ENCODE measurements around the gene NCAPG2.

The NCAPG2 gene

DNA sequence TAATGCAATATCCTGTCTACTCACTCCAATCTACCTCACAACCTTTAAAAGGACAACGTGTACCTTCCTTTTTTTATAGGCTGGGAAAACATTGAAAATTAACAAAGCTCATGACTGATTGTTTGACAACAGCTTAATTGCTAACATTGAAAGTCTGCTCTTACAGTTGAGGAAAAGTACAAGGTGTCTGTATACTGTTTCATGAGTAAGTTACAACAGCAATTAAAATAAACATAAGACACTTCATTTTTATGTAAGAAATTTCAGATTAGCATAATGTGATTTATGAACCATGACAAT, 28.6 kb upstream of the NCAPG2 start:
- DNase-seq (ENCODE audit: low read depth), result no peak

DNA sequence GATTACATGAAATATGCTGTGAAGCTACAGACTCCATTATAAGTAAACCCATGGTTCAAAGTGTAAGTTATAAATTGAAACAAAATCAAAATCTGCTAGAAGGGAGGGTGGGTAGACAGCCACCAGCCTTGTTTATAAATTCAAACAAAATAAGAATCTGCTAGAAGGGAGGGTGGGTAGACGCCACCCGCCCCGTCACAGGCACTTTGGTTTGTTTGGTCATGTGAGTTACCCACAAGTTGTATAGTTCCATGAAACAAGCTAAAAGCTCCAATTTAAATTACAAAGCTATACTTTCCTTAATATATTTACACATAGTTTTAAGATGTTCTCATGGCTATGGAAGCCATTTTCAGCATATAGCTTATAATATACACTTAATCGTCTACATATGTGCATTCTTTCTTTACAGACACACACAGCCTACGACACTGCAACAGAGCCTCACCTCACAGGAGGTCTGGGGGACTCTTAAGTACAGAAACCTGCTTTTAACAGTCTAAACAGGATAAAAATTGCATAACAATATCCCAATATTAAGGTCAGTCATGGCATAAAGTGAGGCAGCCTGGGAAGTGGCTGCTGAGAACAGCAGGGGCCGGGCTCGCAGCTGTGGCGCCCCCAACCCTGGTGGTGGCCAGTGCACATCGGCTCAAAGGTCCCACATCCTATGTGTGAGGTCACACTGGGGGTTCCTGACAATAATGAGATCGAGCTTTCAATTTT, 28.1 kb upstream of the NCAPG2 start:
- no peak for DNase-seq (ENCODE audit: low read depth)

DNA sequence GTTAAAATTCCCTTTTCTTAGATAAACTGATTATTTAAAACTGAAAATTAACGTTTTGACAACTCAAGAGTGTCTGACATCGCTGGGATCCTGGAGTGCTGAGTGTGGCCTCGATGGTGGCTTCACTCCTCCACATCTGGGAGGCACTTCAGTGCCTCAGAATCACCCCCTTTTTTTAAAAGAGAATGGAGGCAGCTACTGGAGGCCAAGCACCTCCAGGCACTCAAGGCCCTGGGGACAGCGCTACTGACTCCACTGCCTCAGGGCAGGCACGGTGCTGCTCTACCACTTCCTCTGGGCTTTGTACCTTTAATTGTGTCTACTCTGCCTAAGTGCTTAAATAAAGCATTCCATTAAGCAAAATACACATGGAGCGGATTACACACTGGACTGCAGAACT, 27.2 kb upstream of the NCAPG2 start:
- no peak for DNase-seq (ENCODE audit: low read depth)

DNA sequence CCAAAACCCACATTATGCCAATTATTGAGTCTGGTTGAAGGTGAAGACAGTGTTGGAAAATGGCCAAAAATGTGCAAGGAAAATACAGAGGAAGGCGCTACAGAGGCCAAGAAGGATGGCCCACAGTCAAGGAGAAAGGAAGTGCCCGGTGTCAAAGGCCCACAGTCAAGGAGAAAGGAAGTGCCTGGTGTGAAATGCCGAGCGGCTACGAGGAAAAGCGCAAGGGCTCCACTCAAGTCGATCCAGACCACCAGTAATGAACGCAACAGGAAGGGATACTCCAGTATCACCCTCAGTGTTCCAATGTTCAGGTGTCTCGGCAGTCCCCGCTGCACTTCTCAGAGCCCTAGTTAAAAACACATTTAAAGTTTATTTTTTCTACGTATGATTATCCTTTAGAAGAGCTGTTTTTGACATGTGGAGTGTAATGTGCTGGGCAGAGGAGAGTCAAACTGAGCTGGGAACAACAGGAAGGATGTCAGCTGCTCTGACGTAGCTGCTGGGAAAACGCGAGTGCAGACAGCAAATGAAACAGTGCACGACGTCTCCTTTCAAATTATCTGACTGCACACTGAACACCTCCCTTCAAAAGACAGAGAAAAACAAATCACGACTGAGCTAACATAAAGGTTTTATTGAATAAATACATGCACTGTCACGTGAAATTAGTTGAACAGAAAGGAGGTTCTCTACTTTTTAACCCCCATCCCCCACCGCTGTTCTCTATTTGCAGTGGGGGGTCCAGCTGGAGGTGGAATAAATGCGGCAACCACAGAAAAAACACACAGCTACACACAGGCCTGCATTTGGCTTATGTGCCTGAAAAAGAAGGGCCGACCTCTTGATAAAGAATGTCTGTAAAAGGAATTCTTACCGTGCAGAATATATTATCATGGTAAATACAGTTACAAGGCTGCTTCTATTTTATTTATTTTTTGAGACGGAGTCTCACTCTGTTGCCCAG, 26.1 kb upstream of the NCAPG2 start:
- DNase-seq (ENCODE audit: low read depth), result no peak

DNA sequence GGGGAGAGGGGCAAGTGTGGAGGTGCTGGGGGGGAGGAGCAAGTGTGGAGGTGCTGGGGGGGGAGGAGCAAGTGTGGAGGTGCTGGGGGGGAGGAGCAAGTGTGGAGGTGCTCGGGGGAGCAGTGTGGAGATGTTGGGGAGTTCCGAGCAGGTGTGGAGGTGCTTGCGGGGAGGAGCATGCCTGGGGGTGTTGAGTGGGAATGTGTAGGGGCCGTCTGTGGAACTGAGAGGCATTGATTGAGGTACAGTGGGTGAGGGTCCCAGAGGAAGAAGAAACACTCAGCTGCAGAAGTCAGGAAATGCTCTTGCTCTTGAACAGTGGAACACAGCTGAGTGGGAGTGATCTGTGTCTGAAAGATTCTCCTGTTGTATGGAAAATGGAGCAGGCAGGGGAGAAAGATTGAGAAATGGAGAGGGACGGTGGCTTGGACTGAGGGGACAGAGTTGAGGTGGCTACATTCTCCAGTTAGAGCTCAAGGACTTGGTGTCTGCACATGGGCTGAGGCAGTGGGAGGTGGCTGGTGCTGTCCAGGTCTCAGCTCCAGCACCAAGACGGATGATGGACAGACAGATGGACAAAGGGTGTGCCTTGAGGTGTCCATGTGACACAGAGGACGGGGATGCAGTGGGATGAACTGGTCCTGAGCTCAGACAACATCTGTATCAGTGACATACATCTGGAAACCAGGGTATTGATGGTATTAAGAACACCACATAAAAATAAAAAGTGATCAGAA, 25.2 kb upstream of the NCAPG2 start:
- no peak for DNase-seq (ENCODE audit: low read depth)

DNA sequence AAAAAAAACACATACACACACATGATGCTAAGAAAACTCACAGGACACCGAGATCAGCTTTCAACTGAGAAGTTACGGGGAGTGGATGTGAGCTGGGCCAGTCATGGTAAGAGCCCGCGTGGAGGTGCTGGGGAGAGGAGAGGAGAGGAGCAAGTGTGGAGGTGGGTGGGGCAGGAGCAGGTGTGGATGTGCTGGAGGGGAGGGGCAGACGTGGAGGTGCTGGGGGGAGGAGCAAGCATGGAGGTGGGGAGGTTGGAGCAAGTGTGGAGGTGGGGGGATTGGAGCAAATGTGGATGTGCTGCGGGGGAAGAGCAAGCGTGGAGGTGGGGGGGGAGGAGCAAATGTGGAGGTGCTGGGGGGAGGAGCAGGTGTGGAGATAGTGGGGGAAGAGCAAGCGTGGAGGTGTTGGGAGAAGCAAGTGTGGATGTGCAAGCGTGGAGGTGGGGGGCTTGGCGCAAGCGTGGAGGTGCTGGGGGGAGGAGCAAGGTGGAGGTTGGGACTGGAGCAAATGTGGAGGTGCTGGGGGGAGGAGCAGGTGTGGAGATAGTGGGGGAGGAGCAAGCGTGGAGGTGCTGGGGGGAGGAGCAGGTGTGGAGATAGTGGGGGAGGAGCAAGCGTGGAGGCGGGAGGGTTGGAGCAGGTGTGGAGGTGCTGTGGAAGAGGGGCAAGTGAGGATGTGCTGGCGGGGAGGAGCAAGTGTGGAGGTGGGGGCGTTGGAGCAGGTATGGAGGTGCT, 24.5 kb upstream of the NCAPG2 start:
- no peak for DNase-seq (ENCODE audit: low read depth)

DNA sequence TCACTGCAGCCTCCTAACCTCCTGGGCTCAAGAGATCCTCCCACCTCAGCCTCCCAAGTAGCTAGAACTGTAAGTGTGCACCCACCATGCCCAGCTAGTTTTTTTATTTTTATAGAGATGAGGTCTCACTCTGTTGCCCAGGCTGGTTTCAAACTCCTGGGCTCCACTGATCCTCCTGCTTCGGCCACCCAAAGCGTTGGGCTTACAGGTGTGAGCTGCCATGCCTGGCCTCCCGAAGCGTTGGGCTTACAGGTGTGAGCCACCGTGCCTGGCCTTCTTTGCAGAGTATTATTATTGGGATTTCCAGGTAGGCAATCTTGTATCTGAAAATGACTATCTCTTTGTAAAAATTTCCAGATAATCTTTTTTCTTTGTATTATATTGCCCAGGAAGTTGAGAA, 23.1 kb upstream of the NCAPG2 start:
- DNase-seq (ENCODE audit: low read depth), result no peak

DNA sequence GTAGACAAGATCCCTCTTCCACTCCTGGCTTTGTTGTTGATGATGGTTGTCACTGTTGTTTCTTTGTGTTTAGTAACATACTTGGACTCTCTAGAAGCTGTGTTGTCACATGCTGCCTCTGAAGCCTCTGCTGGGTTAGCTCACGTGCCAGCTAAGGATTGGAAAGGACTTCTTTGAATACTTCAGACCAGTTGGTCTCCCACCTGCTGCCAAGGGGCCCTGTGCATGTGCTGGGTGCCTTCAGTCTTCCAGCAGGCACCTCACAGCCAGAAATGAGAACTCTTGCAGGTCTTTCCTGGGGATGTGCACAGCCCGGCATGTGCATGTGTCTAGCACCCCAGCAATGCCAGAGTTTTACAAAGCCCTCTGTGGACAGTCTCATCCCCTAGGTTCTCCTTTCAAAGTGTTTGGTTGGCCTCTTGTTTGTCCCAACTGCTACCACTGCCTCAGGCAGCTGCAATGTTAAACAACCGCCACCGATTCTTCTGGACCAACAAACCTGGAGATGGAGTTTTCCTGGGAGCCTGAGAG, 21.7 kb upstream of the NCAPG2 start:
- no peak for DNase-seq (ENCODE audit: low read depth)

DNA sequence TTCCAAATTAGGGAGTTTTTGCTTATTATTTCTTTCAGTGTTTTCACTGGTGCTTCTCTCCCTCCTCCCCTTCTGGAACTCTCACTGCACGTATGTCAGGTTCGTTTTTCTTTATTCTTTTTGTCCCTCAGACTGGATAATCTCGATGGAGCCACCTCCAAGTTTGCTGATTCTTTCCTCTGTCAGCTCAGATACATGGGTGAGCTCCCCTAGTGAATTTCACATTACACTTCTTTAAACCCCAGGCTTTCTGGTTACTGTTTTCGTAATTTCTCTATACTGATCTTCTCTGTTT, 20.8 kb upstream of the NCAPG2 start:
- DNase-seq (ENCODE audit: low read depth), result no peak

DNA sequence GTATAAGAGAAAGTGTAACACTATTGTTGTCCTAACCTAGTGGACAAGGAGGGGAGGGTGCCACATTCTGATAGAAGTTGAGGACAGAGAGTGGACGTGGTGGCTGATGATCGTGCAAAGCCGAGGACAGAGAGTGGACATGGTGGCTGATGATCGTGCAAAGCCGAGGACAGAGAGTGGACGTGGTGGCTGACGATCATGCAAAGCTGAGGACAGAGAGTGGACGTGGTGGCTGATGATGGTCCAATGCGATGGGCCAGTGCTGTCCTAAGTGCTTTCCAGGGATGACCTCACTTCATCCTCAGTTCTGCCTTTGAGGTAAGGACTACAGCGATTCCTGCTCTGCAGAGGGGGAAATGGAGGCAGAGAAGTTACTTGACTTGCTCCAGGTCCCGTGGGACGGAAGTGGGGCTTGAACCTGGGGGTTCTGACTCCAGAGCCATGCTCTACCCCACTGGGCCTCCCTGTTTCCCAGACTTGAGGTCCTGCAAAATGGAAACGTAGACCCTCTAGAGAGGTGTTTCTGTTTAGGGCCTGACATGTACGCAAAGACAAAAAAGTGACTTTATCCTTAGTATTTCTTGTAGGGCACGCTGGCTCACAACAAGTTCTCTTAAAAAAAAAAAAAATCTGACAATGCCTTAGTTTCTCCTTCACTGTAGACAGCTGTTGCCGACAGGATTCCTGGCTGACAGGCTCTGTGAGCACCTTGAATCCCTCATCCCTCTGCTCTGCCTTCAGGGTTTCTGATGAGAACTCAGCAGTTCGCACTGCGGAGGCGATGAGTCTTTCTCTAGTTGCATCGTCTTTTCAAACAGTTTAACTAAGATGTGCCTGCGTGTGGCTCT, 20.3 kb upstream of the NCAPG2 start:
- DNase-seq (ENCODE audit: low read depth), result no peak

DNA sequence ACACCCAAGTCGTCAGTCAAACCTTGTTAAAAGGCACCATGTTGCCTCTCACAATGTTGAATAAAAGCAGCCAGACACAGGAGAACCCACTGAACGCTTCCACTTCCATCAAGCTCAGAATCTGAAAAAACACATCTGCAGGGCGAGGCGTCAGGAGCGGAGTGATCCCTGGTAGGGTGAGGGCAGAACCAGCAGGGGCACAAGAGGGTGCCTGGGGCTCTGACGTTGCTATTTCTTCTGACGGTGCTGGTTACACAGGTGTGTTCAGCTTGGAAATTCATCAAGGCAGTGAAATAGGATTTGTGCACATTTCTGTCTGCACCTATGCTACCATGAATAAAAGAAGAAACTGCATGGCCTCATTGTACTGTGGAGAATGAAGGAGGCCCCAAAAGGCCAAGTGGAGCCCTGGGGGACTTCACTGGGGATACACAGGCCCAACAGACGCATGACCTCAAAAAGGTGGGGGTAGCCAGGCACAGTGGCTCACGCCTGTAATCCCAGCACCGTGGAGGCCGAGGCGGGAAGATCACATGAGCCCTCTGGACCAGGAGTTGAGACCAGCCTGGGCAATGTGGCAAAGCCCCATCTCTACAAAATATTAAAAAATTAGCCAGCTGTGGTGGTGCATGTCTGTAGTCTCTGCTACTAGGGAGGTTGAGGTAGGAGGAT, 19.2 kb upstream of the NCAPG2 start:
- no peak for DNase-seq (ENCODE audit: low read depth)

DNA sequence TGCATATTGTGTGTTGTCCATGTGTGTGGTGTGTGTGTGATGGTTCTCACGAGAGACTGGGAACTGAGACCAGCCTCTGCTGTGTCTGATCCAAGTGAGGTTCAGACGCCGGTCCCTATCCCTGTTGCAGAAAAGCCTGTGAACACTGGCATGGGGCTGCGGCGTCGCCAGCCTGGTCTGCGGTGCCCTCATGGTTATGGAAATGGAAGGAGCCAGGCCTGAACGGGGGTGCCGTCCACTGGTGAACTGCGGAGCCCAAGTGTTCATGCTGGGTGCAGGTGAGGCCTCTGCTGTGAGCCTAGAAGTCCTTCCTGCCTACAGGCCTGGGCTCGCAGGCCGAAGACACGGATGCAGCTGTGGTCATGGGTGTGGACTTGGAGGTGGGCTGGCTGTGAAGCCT, 18.7 kb upstream of the NCAPG2 start:
- DNase-seq (ENCODE audit: low read depth), result no peak

DNA sequence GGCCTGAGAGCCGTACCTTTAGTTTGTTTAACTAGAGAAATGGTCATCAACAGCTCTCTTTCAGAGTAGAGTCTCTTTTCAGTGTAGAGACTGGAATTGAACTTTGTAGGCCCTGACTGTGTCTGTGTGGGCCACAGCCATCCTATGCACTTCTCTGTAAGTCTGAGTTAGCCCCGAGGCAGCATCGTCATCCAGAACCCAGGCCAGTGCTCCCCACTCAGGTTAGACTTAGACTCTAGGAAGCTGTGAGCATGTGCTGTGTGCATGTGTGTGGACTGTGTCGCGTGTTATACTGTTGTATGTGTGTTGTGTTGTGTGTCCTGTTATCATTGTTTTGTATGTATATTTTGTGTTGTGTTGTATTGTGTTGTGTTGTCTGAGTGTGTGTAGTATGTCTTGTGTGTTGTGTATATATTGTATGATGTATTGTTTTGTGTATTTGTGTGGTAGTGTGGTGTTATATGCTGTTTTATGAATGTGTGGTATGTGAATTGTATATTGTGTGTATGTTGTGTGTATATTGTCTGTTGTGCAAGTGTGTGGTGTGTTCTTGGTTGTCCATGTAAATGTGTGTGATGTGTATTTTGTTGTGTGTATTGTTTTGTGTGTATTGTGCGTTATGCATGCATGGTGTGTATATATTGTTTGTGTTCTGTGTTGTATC, 18.1 kb upstream of the NCAPG2 start:
- no peak for DNase-seq (ENCODE audit: low read depth)

DNA sequence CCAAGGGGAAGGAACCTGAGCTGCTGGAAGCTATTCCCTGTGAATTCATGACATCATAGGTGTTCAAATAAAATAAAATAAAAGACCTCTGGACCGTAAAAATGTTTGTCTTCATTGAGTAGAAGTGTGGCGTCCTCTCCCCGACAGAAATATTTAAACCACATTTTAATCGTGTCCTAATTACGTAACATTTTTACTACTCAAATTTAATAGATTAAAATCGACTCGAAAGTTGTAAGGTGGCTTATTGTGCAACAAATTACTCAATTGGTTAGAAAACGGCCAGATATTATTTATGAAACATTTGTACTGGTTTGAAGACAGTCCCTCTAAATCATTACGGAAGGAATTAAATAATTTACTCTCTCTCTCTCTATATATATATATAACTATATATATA, 15.5 kb upstream of the NCAPG2 start:
- DNase-seq (ENCODE audit: low read depth), result no peak

DNA sequence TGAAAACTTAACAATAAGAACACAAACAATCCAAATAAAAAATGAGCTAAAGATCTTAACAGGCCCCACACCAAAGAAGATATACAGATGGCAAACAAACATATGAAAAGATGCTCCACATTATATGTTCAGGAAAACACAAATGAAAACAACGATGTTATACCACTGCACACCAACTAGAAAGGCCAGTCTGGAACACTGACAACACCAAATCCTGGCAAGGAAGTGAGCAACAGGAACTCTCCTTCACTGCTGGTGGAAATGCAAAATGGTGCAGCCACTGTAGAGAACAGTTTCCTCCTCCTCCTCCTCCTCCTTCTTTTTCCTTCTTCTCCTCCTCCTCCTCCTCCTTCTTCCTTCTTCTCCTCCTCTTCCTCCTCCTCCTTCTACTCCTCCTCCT, 12.2 kb upstream of the NCAPG2 start:
- no peak for DNase-seq (ENCODE audit: low read depth)

DNA sequence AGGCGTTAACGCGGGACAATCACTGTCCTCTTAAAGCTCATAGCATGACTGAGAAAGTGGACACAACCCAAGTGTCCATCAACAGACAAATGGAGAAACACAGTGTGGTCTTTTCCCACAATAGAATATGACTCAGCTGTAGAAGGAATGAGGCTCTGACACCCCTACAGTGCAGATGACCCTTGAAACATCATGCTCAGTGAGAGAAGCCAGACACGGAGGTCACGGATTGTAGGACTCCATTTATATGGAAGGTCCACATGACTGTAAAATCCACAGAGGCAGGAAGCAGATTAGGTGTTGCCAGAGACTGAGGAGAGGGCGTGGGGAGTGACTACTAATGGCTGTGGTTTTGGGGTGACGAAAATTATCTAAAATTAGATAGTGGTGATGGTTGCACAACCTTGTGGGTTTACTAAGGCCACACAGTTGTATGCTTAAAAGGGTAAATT, 6.1 kb upstream of the NCAPG2 start:
- DNase-seq (ENCODE audit: low read depth), result no peak

DNA sequence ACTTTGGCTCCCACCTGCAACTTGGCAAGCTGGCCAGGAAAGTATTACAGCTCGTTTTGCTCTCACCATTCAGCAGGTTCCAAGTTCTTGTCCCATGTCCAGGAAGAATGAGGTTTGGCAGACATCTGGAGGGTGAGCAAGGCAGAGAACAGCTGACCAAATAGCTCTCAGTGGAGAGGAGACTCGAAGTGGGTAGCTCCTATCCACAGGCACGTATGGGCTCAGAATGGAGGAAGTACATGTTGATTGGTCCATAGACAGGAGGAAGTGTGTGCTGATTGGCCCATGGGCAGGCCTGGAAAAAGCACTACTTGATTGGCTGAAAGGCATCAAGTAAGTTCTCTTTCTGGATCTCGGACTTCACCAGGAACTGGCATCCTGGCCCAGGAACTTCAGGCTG, 3.0 kb upstream of the NCAPG2 start:
- DNase-seq (ENCODE audit: low read depth), result no peak

DNA sequence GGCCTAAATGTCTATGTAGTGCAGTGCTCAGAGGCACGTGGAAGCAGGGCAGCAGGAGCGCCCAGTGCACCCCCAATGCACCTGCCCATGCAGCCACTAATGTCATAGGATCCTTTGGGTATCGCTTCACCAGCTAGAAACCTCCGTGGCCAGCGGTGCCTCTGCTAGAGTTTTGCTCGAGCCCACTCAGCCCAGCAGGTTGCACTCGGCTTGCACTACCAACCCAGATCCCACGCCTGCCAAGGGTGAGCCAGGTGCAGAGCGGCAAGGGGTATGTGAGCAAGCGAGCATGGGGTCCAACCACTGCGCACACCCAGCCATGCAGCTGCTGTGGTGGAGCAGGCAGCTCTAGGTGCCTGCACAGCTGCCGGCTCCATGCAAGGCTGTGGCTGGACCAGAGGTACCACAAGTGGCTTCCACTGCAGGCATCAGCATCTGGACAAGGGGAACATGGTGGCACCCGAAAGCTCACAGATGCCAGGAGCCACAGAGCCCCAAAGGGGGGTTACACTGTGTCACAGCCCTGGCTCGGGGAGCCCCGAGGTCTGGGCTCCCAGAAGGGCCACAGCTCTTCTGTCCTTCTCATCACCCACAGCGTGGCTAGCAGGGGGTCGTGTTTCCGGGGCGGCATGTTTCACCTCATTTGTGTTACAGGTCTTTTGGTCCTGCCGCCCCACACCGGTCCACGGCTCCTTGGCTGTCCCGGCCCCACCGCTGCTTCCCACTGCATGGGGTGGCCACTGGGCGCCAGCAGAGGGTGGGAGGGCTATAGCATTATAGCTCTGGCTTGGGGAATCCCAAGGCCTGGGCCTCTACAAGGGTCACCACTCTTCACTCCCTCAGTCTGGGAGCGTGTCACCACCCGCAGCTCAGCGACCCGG, 2.3 kb upstream of the NCAPG2 start:
- DNase-seq (ENCODE audit: low read depth), result no peak

DNA sequence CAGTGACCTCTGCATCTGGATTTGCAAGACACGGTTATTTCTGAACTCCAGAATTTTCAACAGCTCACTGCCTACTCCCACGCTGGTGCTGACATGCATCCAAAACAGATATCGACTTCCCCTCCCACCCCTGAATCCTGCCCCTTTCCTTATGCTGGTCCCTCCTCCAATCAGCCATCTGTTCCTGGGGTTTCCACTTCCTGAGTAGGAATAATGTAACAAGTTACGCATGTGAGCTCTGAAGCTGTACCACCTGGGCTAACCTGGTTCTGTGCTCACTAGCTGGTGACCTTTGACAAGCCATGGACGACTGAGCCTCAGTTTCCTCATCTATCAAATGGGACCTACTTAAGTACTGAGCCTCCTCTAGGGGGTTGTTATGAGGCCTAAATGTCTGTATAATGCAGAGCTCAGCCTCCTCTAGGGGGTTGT, 1.7 kb upstream of the NCAPG2 start:
- no peak for DNase-seq (ENCODE audit: low read depth)

Data from stimulated activated CD8-positive, alpha-beta memory T cell treated with anti-CD3 and anti-CD28 coated beads, Interleukin-4, amount 100 ng/mL, for 24 hours (primary cell).